ENCODE data around the gene RFC5. TPM values are rescaled to one million over a fixed set of nuclear protein-coding genes. Genes with fewer than 3 reads are reported as not detected.

The RFC5 gene
- total RNA-seq, 1 donor from 2014 or later, result 75.8 TPM

DNA sequence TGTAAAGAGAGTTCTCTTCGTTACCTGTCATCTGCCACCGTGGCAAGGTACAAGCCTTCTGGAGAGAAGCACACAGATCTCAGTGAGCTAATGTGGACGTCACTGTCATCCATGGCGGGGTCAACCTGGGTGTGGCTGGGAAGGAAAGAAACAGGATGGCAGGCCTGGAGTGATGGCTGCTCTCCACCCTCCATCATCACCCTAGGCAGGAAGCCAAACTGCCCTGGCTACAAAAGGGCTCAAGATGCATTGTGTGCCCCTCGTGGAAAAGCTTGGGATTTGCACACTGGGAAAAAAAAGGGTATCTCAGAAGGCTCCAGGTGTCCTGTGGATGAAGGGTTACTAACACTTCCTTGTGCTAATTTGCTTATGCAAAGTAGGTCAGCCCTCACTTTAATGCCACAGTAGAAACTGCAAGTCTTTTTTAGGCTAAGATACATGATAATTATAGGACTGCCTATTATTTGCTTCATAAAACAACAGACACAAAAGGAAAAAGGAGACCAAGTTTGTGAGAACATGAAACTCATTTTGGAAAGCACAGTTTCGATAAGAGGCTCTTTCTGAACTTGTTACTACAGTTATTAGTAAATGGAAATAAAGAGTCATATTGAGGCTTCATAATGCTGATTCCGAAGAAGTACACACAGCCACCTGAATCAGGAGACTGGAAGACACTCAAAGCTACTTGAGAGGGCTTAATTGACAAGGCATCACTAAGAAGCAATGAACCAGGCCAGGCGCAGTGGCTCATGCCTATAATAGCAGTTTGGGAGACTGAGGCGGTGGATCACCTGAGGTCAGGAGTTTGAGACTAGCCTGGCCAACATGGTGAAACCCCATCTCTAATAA is 18.9 kb downstream of the RFC5 start:
- no peak overlapping the region for H3K27ac Mint-ChIP-seq
- Histone ChIP-seq H4K20me1 (ENCODE audit: low read depth) (peaks cover 5% of the 10 kb centered on the region), H3F3A (ENCODE audit: low read depth) (peaks cover 14% of the 10 kb centered on the region), H2AFZ (replicated peaks) (no peak overlapping the region), H3K4me1 (no peaks in the 10 kb centered on the region), H3K9me3 (ENCODE audit: low read depth) (no peaks in the 10 kb centered on the region), H3K36me3 (peaks cover 5% of the 10 kb centered on the region), H3K4me3 (no peak overlapping the region), H3K79me2 (ENCODE audit: low read depth) (no peaks in the 10 kb centered on the region), H3K27me3 (no peaks in the 10 kb centered on the region), H3K4me2 (no peak overlapping the region), H3K27ac (no peak overlapping the region), H3K9ac (no peak overlapping the region)
- no peaks in the 10 kb centered on the region for H3K4me1 Mint-ChIP-seq
- no peaks in the 10 kb centered on the region for H3K27me3 Mint-ChIP-seq (ENCODE audit: insufficient read depth, low read depth)
- H3K36me3 Mint-ChIP-seq, result peaks cover 25% of the 10 kb centered on the region
- peak; percentile 5 for DNase-seq (ENCODE audit: low spot score)
- TF ChIP-seq EZH2 (IDR thresholded peaks at IDR 0.05), result no peak
- TF ChIP-seq EZH2phosphoT487 (IDR thresholded peaks at IDR 0.05), result no peak
- TF ChIP-seq, protein P1, sequence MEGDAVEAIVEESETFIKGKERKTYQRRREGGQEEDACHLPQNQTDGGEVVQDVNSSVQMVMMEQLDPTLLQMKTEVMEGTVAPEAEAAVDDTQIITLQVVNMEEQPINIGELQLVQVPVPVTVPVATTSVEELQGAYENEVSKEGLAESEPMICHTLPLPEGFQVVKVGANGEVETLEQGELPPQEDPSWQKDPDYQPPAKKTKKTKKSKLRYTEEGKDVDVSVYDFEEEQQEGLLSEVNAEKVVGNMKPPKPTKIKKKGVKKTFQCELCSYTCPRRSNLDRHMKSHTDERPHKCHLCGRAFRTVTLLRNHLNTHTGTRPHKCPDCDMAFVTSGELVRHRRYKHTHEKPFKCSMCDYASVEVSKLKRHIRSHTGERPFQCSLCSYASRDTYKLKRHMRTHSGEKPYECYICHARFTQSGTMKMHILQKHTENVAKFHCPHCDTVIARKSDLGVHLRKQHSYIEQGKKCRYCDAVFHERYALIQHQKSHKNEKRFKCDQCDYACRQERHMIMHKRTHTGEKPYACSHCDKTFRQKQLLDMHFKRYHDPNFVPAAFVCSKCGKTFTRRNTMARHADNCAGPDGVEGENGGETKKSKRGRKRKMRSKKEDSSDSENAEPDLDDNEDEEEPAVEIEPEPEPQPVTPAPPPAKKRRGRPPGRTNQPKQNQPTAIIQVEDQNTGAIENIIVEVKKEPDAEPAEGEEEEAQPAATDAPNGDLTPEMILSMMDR (IDR thresholded peaks at IDR 0.05), result no peak
- no peaks in the 10 kb centered on the region for H3K9me3 Mint-ChIP-seq
- H3K4me3 Mint-ChIP-seq, result no peak overlapping the region

DNA sequence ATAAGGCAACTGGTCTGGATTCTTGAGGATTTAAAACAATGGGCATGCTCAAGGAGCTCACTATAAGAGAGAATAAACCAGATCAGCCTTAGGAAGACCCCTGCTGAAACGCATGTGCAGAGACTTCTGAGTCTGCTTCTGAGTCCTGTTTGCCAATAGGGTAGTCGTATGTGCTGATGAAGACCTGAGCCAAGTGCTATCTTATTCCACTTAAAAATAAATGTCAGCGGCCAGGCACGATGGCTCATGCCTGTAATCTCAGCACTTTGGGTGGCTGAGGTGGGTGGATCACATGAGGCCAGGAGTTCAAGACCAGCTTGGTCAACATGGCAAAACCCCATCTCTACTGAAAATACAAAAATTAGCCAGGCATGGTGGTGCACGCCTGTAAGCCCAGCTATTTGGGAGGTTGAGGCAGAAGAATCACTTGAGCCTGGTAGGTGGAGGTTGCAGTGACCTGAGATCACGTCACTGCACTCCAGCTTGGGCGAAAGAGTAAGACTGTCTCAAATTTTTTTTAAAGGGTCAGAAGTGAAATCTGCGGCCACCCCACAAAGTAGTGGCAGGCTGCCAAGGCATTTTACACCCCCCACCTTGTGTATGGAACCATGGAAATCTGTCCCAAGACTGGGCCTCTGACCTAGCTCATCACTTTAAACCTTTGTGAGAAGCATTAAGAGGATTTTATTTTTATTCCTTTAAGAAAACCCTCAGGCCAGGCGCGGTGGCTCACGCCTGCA is 20.3 kb downstream of the RFC5 start:
- Histone ChIP-seq H3F3A (ENCODE audit: low read depth) (peaks cover 14% of the 10 kb centered on the region), H3K4me3 (no peak overlapping the region), H3K27me3 (no peaks in the 10 kb centered on the region), H3K4me2 (no peak overlapping the region), H3K27ac (no peak overlapping the region), H3K9me3 (ENCODE audit: low read depth) (no peaks in the 10 kb centered on the region), H3K79me2 (ENCODE audit: low read depth) (no peaks in the 10 kb centered on the region), H4K20me1 (ENCODE audit: low read depth) (peaks cover 5% of the 10 kb centered on the region), H3K36me3 (peaks cover 4% of the 10 kb centered on the region), H2AFZ (replicated peaks) (no peak overlapping the region), H3K4me1 (no peaks in the 10 kb centered on the region), H3K9ac (no peak overlapping the region)
- Mint-ChIP-seq H3K9me3 (no peaks in the 10 kb centered on the region), H3K4me3 (no peak overlapping the region), H3K4me1 (peaks cover 6% of the 10 kb centered on the region), H3K36me3 (peaks cover 32% of the 10 kb centered on the region), H3K27ac (peak overlapping the region; percentile 50), H3K27me3 (ENCODE audit: insufficient read depth, low read depth) (no peaks in the 10 kb centered on the region)
- no peak for TF ChIP-seq EZH2 (IDR thresholded peaks at IDR 0.05)
- TF ChIP-seq, protein P1 (IDR thresholded peaks at IDR 0.05), result no peak
- no peak for TF ChIP-seq EZH2phosphoT487 (IDR thresholded peaks at IDR 0.05)
- no peak for DNase-seq (ENCODE audit: low spot score)

DNA sequence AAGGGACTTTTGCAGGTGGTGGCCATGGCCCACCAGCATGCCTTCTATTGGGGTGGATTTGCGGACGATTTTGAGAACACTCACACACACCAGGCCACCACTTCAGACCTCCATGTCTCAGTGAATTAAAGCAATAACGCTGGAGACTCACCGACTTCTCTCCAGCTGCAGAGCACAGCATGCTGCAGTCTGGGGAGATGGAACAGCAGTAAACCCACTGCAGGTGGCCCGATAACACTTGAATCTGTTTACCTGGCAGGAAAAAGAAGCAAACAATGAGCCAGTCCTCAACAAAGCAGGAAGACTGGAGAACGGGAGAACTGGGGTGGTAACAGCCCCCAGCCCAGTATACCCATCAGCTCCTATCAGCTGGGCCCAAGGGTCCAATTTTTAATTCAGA is 21.6 kb downstream of the RFC5 start:
- H3K36me3 ChIP-seq, result peaks cover 7% of the 10 kb centered on the region
- H3K4me1 ChIP-seq, result no peaks in the 10 kb centered on the region
- H3K27ac ChIP-seq, result peak overlapping the region; percentile 66
- Mint-ChIP-seq H3K27me3 (ENCODE audit: insufficient read depth, low read depth) (no peaks in the 10 kb centered on the region), H3K4me1 (peaks cover 6% of the 10 kb centered on the region), H3K36me3 (peaks cover 34% of the 10 kb centered on the region), H3K4me3 (no peak overlapping the region), H3K27ac (no peak overlapping the region), H3K9me3 (no peaks in the 10 kb centered on the region)
- H3K4me2 ChIP-seq, result no peak overlapping the region
- DNase-seq (ENCODE audit: low spot score), result no peak
- no peaks in the 10 kb centered on the region for H3K79me2 ChIP-seq (ENCODE audit: low read depth)
- H3K27me3 ChIP-seq, result no peaks in the 10 kb centered on the region
- TF ChIP-seq, protein P1 (IDR thresholded peaks at IDR 0.05), result no peak
- TF ChIP-seq EZH2 (IDR thresholded peaks at IDR 0.05), result no peak
- no peak for TF ChIP-seq EZH2phosphoT487 (IDR thresholded peaks at IDR 0.05)
- peaks cover 9% of the 10 kb centered on the region for H3F3A ChIP-seq (ENCODE audit: low read depth)
- H3K4me3 ChIP-seq, result no peak overlapping the region
- no peak overlapping the region for H3K9ac ChIP-seq
- no peak overlapping the region for H2AFZ ChIP-seq (replicated peaks)
- H4K20me1 ChIP-seq (ENCODE audit: low read depth), result peaks cover 5% of the 10 kb centered on the region
- H3K9me3 ChIP-seq (ENCODE audit: low read depth), result no peaks in the 10 kb centered on the region

Data from neural progenitor cell (in vitro differentiated cells).